Astrocyte (in vitro differentiated cells and primary cell): Measurements from ENCODE around the gene ATF7. TPM values are rescaled to one million over a fixed set of nuclear protein-coding genes. Genes with fewer than 3 reads are reported as not detected.

Experiments
- DNase-seq: peaks from one replicate; pipeline ENCODE4 v3.0.0-alpha.2; 2010; ENCODE audit warnings: low read depth
- FAIRE-seq: peaks from 2 replicates; lab custom pipeline; 2011; peaks lifted over from hg19 to GRCh38; lab: Jason Lieb, UNC
- H2AFZ ChIP-seq: 2 replicates; pipeline ENCODE4 v1.6.0; 2012; ENCODE audit warnings: low read depth, low read length, inconsistent platforms
- H3K27ac ChIP-seq: 2 replicates; pipeline ENCODE4 v1.5.1; 2011; ENCODE audit warnings: low read depth, low read length, inconsistent platforms
- H3K27me3 ChIP-seq: 2 replicates; pipeline ENCODE4 v1.6.0; 2011; ENCODE audit warnings: low read length, inconsistent platforms; ENCODE audit not compliant: insufficient read depth
- H3K36me3 ChIP-seq: 2 replicates; pipeline ENCODE4 v1.5.1; 2011; ENCODE audit warnings: low read length, inconsistent platforms; ENCODE audit not compliant: insufficient read depth
- H3K4me1 ChIP-seq: 2 replicates; pipeline ENCODE4 v1.5.1; 2011; ENCODE audit warnings: low read length, inconsistent platforms; ENCODE audit not compliant: insufficient read depth
- H3K4me2 ChIP-seq: 2 replicates; pipeline ENCODE4 v1.6.0; 2012; ENCODE audit warnings: low read length, inconsistent platforms
- H3K4me3 ChIP-seq: 2 replicates; pipeline ENCODE4 v1.5.1; 2011; ENCODE audit warnings: low read depth, mild to moderate bottlenecking, low read length, inconsistent platforms; ENCODE audit not compliant: insufficient read depth
- H3K79me2 ChIP-seq: 2 replicates; pipeline ENCODE4 v1.6.0; 2012; ENCODE audit warnings: mild to moderate bottlenecking, low read length, inconsistent platforms; ENCODE audit not compliant: insufficient read depth
- H3K9ac ChIP-seq: 2 replicates; pipeline ENCODE4 v1.6.0; 2012; ENCODE audit warnings: mild to moderate bottlenecking, low read length, inconsistent platforms
- H3K9me3 ChIP-seq: 2 replicates; pipeline ENCODE4 v1.5.1; 2012; ENCODE audit warnings: low read depth, mild to moderate bottlenecking, low read length, inconsistent platforms; ENCODE audit not compliant: insufficient read depth
- H4K20me1 ChIP-seq: 2 replicates; pipeline ENCODE4 v1.6.0; 2012; ENCODE audit warnings: low read length, inconsistent platforms; ENCODE audit not compliant: insufficient read depth
- H3K27ac Mint-ChIP-seq: one replicate; pipeline ENCODE4 v1.8.0; 2021; ENCODE audit warnings: mild to moderate bottlenecking, mixed read lengths; ENCODE audit not compliant: unreplicated experiment
- H3K27me3 Mint-ChIP-seq: one replicate; pipeline ENCODE4 v1.8.0; 2021; ENCODE audit warnings: low read depth, mixed read lengths; ENCODE audit not compliant: unreplicated experiment
- H3K36me3 Mint-ChIP-seq: one replicate; pipeline ENCODE4 v1.8.0; 2021; ENCODE audit warnings: low read depth, mixed read lengths; ENCODE audit not compliant: unreplicated experiment
- H3K4me1 Mint-ChIP-seq: one replicate; pipeline ENCODE4 v1.8.0; 2021; ENCODE audit warnings: low read depth, mixed read lengths; ENCODE audit not compliant: unreplicated experiment
- H3K4me3 Mint-ChIP-seq: one replicate; pipeline ENCODE4 v1.8.0; 2021; ENCODE audit warnings: mild to moderate bottlenecking, moderate library complexity, mixed read lengths; ENCODE audit not compliant: unreplicated experiment
- H3K9me3 Mint-ChIP-seq: one replicate; pipeline ENCODE4 v1.8.0; 2021; ENCODE audit warnings: mild to moderate bottlenecking, mixed read lengths; ENCODE audit not compliant: unreplicated experiment
- CTCF ChIP-seq: IDR thresholded peaks from 2 replicates; pipeline ENCODE4 v1.5.1; 2011; ENCODE audit warnings: low read depth, mild to moderate bottlenecking, inconsistent platforms, low read length, moderate library complexity; ENCODE audit not compliant: insufficient read depth
- EZH2 ChIP-seq: IDR thresholded peaks from 2 replicates; pipeline ENCODE4 v1.6.1; 2012; ENCODE audit warnings: mild to moderate bottlenecking, low read length, inconsistent platforms; ENCODE audit not compliant: insufficient read depth
- total RNA-seq: library from RNA; stranded (reverse); gene quantifications from 2 replicates; pipeline ENCODE4 v1.2.1, GENCODE V29; 2021

The ATF7 gene
- total RNA-seq, 1 donor from 2014 or later, result 38.3 TPM

GRCh38 chr12:53464685-53465418 lies 161.3 kb downstream of the ATF7 start:
- Mint-ChIP-seq H3K4me1 (peaks cover 52% of the 10 kb centered on the region), H3K36me3 (peaks cover 41% of the 10 kb centered on the region), H3K27me3 (no peaks in the 10 kb centered on the region), H3K27ac (peak overlapping the region; percentile 59), H3K9me3 (no peaks in the 10 kb centered on the region), H3K4me3 (peak overlapping the region; percentile 40)
- Histone ChIP-seq H3K79me2 (peaks cover 97% of the 10 kb centered on the region), H3K4me1 (no peaks in the 10 kb centered on the region), H3K4me3 (no peak overlapping the region), H3K4me2 (no peak overlapping the region), H3K27me3 (no peaks in the 10 kb centered on the region), H2AFZ (no peak overlapping the region), H4K20me1 (peaks cover 98% of the 10 kb centered on the region), H3K9ac (peak overlapping the region; percentile 14), H3K36me3 (peaks cover 95% of the 10 kb centered on the region), H3K9me3 (no peaks in the 10 kb centered on the region), H3K27ac (no peak overlapping the region)
- TF ChIP-seq CTCF (no peak), EZH2 (no peak)
- DNase-seq (no peak), FAIRE-seq (no peak)

GRCh38 chr12:53463802-53464560 lies 162.2 kb downstream of the ATF7 start:
- H3K27me3 Mint-ChIP-seq, result no peaks in the 10 kb centered on the region
- TF ChIP-seq EZH2 (no peak), CTCF (no peak)
- H3K27ac Mint-ChIP-seq, result peak overlapping the region; percentile 6
- no peak overlapping the region for H3K4me3 Mint-ChIP-seq
- Histone ChIP-seq H3K4me3 (no peak overlapping the region), H4K20me1 (peaks cover 100% of the 10 kb centered on the region), H3K4me2 (no peak overlapping the region), H3K79me2 (peaks cover 98% of the 10 kb centered on the region), H3K9ac (no peak overlapping the region), H3K27ac (no peak overlapping the region), H3K4me1 (no peaks in the 10 kb centered on the region), H2AFZ (no peak overlapping the region), H3K27me3 (no peaks in the 10 kb centered on the region), H3K36me3 (peaks cover 95% of the 10 kb centered on the region), H3K9me3 (no peaks in the 10 kb centered on the region)
- FAIRE-seq, result no peak
- no peak for DNase-seq
- H3K4me1 Mint-ChIP-seq, result peaks cover 55% of the 10 kb centered on the region
- H3K9me3 Mint-ChIP-seq, result no peaks in the 10 kb centered on the region
- peaks cover 45% of the 10 kb centered on the region for H3K36me3 Mint-ChIP-seq
